ENCODE data around the gene CLEC16A.

DNA sequence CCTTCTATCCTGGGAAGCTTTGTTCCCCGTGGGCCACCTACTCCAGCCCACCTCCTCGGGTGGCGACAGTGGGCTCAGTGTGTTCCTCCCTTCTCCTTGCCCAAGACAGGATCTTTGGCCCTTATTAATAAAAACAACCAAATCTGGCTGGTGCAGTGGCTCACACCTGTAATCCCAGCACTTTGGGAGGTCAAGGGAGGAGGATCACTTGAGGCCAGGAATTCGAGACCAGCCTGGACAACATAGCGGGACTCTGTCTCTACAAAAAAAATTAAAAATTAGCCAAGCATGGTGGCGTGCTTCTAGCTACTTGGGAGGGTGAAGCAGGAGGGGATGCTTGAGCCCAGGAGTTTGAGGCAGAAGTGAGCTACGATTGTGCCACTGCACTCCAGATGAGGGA lies 269.4 kb downstream of the CLEC16A start:
- TF ChIP-seq, protein P1, sequence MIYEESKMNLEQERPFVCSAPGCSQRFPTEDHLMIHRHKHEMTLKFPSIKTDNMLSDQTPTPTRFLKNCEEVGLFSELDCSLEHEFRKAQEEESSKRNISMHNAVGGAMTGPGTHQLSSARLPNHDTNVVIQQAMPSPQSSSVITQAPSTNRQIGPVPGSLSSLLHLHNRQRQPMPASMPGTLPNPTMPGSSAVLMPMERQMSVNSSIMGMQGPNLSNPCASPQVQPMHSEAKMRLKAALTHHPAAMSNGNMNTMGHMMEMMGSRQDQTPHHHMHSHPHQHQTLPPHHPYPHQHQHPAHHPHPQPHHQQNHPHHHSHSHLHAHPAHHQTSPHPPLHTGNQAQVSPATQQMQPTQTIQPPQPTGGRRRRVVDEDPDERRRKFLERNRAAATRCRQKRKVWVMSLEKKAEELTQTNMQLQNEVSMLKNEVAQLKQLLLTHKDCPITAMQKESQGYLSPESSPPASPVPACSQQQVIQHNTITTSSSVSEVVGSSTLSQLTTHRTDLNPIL (CRISPR knock-in tag; IDR thresholded peaks at IDR 0.05) = no peak
- no peak for TF ChIP-seq KLF10 (CRISPR knock-in tag; IDR thresholded peaks at IDR 0.05)
- no peak for TF ChIP-seq RAD21 (CRISPR knock-in tag; conservative IDR thresholded peaks at IDR 0.05 in 1 of 2, IDR thresholded peaks at IDR 0.05 in 1 of 2)
- TF ChIP-seq ZNF644 (tag; IDR thresholded peaks at IDR 0.05; ENCODE audit: low read depth) = no peak
- TF ChIP-seq SPI1 (IDR thresholded peaks at IDR 0.05; ENCODE audit: borderline replicate concordance, low read depth, low read length) = no peak

Data from K562 (cell line).